Measurements from ENCODE around the gene TAS2R9.
"Not testable (repeated sequence)": the region's sequence is repeated elsewhere in the genome, so short reads cannot be mapped to it uniquely, and the experiment has no call there.

TAS2R9 gene, protein sequence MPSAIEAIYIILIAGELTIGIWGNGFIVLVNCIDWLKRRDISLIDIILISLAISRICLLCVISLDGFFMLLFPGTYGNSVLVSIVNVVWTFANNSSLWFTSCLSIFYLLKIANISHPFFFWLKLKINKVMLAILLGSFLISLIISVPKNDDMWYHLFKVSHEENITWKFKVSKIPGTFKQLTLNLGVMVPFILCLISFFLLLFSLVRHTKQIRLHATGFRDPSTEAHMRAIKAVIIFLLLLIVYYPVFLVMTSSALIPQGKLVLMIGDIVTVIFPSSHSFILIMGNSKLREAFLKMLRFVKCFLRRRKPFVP

DNA sequence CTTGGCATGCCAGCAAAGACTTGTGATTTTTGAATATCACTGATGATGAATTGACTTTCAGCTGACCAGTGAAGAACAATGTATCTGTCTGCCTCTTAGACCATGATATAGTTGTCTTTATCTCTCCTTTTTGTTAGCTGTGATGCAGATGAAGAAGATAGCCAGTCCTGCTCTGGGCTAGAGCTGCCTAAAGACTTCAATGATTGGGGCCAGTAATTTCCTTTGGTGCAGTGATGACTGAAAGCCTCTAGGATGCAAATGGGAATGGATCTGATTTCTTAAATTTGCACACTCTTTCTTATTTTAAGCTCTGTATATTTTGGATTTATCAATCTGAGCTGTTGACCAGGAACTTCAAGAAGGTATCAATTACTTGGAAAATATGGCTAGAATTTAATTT, at the start of gene TAS2R9:
Gene TAS2R9 (minus strand): TSS at position 101 of the 400 bp plus-strand sequence. CDS start 93 bp downstream, at position 8.
- in situ Hi-C loops (cut with MboI; ENCODE audit: low sequenced_read_pairs), result no loop called here

GRCh38 chr12:10855807-10856206, 45.8 kb upstream of the TAS2R9 start:
- in situ Hi-C loops (cut with MboI; ENCODE audit: low sequenced_read_pairs), result no loop called here

GRCh38 chr12:10853776-10854175, 43.8 kb upstream of the TAS2R9 start:
- in situ Hi-C loops (cut with MboI; ENCODE audit: low sequenced_read_pairs), result no loop called here

GRCh38 chr12:10851243-10851858, 41.4 kb upstream of the TAS2R9 start:
- in situ Hi-C loops (cut with MboI; ENCODE audit: low sequenced_read_pairs), result no loop called here

DNA sequence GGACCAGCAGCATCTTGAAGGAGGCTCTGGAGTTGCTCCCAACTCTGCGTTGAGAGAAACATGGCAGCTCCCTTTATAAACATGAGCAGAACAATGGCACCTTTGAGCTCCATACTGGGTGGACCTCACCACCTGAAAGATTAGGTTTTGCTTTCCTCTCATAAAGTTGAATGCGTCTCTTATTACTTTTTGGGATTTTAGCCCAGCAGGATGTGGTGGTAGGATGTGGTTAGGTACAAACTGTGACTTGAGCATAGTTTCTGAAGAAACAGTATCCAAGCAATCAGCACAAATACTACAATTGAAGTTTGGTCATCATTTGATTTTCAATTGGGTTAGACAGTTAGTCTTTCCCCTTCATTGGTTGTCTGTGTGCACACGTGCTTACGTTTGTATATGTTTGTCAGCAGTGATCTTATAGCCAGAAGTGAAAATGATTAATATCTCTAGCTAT, 39.5 kb upstream of the TAS2R9 start, which contains the start of gene PRR4:
Gene PRR4 (minus strand): TSS at position 51 of the 454 bp plus-strand sequence. CDS start 38 bp downstream, at position 13.
- in situ Hi-C loops (cut with MboI; ENCODE audit: low sequenced_read_pairs), result no loop called here

DNA sequence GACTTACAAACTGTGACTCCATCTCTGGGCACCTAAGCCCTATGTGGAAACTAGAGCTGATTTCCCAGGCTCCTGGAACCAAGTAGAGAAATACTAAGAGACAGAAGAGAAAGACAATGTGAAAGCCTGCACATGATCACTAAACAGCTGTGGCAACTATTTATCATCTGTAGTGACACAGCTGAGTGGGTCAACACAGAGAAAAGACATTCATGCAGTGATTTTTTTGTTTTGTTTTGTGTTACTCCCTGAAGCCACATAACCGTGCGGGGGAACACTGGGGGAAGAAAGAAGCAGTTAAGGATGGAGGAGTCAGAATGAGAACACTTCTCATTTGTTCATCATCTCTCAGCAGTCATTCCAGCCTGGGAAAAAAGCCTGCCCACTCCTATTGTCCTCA, 37.8 kb upstream of the TAS2R9 start:
- in situ Hi-C loops (cut with MboI; ENCODE audit: low sequenced_read_pairs), result no loop called here

DNA sequence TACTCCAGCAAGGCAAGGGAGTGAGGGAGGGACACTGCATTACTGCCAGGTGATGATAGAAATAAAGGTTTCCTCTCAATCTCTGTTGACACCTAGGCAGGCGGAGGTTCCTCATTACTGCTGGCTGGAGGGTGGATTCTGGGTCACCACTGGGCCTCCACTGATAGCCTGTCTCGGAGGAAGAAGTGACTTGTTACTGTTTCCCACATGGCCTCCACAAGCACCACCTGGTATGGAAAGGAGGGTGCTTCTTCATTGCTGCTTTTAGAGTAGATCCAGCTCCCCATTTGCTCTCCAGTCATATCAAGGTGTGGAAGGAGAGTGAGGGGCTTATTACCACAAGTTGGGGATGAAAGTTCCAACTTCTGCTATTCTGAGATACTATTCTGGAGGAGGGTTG, 32.9 kb upstream of the TAS2R9 start:
- in situ Hi-C loops (cut with MboI; ENCODE audit: low sequenced_read_pairs), result no loop called here

- in situ Hi-C loops (cut with MboI; ENCODE audit: low sequenced_read_pairs), result no loop called here
Measured at GRCh38 chr12:10838461-10838860, 28.5 kb upstream of the TAS2R9 start.

DNA sequence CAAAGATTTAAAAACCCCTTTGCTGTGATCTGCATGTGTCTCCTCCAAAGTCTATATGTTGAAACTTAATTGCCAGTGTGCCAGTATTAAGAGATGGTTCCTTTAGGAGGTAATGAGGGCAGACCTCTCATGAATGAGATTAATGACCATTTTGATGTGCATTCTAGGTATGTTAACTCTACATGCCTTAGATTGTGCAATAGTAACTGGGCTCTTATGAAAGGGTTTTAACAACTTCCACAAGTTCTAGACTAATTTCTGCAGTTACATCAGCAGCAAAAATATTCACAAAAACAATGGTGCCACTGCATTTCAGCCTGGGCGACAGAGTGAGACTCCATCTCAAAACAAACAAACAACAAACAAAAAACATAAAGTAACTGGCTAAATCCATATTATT, 20.0 kb upstream of the TAS2R9 start:
- in situ Hi-C loops (cut with MboI; ENCODE audit: low sequenced_read_pairs), result no loop called here

DNA sequence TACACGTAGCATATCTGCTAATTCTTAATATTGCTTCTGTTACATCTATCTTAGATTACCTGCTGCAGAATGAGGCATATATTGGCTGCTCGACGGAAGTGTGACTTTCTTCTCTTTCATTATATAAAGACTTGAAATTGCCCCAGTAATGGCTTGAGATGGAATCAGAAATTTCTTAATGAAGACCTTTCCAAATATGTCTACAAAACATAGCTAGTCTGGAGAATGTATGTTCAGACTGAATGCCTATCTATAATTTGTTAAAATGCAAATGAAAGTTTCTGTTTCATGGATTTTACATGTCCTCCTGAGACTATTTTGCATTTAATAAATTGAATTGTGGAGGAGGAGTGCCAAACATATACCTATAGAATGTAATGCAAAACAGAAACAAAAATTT, 16.3 kb upstream of the TAS2R9 start, which contains the start of gene TAS2R10:
Gene TAS2R10 (minus strand): TSS at position 101 of the 400 bp plus-strand sequence. CDS start 89 bp downstream, at position 12.
- in situ Hi-C loops (cut with MboI; ENCODE audit: low sequenced_read_pairs), result no loop called here

DNA sequence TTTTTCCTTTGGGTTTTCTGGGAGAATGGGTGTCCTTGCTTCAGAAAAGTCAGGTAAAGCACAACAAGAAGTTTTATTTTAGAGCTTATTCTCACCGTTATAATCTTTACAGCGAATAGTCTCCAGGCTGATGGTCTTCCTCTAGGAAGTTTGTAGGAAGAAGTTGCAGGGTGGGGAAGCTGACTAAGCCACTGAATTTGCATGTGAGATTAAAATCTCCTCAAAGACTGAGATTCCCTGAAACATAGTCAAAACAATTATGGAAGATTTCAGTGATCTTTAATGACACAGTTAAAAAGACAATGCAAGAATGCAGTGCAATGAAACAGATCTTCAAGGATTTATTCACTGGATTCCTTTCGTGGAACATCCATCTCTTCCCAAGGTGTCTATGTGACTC, 15.0 kb upstream of the TAS2R9 start:
- in situ Hi-C loops (cut with MboI; ENCODE audit: low sequenced_read_pairs), result no loop called here

GRCh38 chr12:10811883-10812536, 2.0 kb upstream of the TAS2R9 start:
- in situ Hi-C loops (cut with MboI; ENCODE audit: low sequenced_read_pairs), result no loop called here

GRCh38 chr12:10807186-10807585, 2.8 kb downstream of the TAS2R9 start, which contains the start of gene TAS2R8:
Gene TAS2R8, minus strand, starts transcription at chr12:10807286. Its CDS starts 306 bp downstream, at chr12:10806980.
- in situ Hi-C loops (cut with MboI; ENCODE audit: low sequenced_read_pairs), result no loop called here

DNA sequence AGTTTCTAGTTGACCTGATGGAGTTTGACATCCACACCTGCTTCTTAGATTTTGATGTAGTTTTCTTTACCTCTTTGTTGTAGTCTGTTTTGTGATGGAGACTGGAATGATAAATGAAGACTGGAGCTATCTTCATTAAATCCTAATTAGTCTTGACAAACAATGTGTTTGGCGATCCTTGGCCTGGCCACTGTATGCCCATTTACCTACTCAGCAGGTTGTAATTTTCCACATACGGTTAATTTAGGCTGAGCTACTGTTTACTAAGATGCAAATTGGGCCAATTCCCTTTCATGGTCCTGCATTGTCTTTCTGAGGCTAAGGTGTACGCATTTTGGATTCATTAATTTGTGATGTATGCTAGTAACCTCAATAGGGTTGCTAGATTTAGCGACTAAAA, 7.4 kb downstream of the TAS2R9 start, which contains the start of gene TAS2R7:
Gene TAS2R7 (minus strand): TSS at position 41 of the 400 bp plus-strand sequence. CDS start 57 bp downstream, outside the sequence.
- in situ Hi-C loops (cut with MboI; ENCODE audit: low sequenced_read_pairs), result no loop called here

GRCh38 chr12:10801741-10802140, 8.2 kb downstream of the TAS2R9 start:
- in situ Hi-C loops (cut with MboI; ENCODE audit: low sequenced_read_pairs), result no loop called here

GRCh38 chr12:10794222-10794621, 15.7 kb downstream of the TAS2R9 start:
- in situ Hi-C loops (cut with MboI; ENCODE audit: low sequenced_read_pairs), result no loop called here

- in situ Hi-C loops (cut with MboI; ENCODE audit: low sequenced_read_pairs), result not testable (repeated sequence)
Measured at GRCh38 chr12:10791769-10792168, 18.2 kb downstream of the TAS2R9 start.

DNA sequence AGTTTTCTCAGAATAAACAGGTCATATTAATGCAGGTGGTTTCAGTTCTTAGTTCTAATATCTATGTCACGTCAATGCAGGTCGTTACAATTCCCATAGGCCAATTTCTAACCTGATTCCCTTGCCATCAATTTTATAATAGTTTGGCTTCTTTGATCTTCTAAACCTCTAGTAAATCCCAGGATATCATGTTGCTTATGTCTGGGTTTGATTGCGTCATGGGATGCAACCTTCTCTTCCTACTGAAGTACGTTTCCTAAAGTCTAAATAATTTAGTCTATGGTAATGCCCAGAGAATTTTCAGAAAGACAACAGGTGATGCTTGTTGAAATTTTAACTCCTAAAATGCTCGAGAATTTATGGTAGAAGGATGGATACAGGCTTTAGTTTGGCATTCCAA, 26.7 kb downstream of the TAS2R9 start:
- in situ Hi-C loops (cut with MboI; ENCODE audit: low sequenced_read_pairs), result no loop called here

DNA sequence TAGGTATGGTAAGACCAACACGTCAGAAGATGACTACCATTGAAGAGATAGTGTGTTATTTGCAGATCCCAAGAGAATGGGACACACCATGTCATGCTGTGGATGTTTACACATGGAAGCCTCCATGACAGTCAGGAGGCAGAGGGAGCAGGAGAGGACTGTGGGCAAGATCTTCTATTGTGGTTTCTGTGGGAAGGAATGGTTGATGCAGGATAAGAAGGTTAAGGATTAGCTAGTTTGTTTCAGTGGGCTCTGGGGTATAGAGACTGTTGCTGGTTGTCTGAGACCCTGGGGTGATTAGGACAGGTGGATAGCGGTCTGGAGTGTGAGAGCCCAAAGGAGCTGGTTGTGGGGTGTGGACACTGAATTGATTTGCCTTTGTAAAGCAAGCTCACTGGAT, 30.9 kb downstream of the TAS2R9 start:
- in situ Hi-C loops (cut with MboI; ENCODE audit: low sequenced_read_pairs), result no loop called here

- in situ Hi-C loops (cut with MboI; ENCODE audit: low sequenced_read_pairs), result loop anchor here (25.0 kb wide), 1 partner anchor 716 kb away; no protein-coding TSS in a partner anchor
Measured at GRCh38 chr12:10771132-10771733, 38.7 kb downstream of the TAS2R9 start.

- in situ Hi-C loops (cut with MboI; ENCODE audit: low sequenced_read_pairs), result loop anchor here (25.0 kb wide), 1 partner anchor 728 kb away; no protein-coding TSS in a partner anchor
Measured at GRCh38 chr12:10759657-10760056, 50.3 kb downstream of the TAS2R9 start.

Data from HL-60/S4 treated with phorbol 12-myristate 13-acetate at 8.2 ng/mL for 4 days and 3 days (cell line).